MM.1S (cell line): ENCODE results near the gene SHISA9.

Experiments used
- DNase-seq: peaks from one replicate; pipeline ENCODE4 v3.0.0-alpha.2; 2015
- H2AFZ ChIP-seq: fragments of 300-600 bp; sonication (generic); 2 replicates; pipeline ENCODE4 v1.6.0; 2016; ENCODE audit warnings: antibody characterized with exemption, low read length
- H3F3A ChIP-seq: fragments of 300-600 bp; sonication (generic); 2 replicates; pipeline ENCODE4 v1.6.1; 2016; ENCODE audit warnings: mild to moderate bottlenecking, antibody characterized with exemption, low read length, moderate library complexity, mixed read lengths; ENCODE audit not compliant: insufficient read depth
- H3K27ac ChIP-seq: fragments of 300-600 bp; sonication (generic); 2 replicates; pipeline ENCODE4 v1.5.1; 2016; ENCODE audit warnings: mild to moderate bottlenecking, low read length
- H3K27me3 ChIP-seq: fragments of 300-600 bp; sonication (generic); replicated peaks from 2 replicates; pipeline ENCODE4 v1.6.0; 2016; ENCODE audit warnings: low read length; ENCODE audit not compliant: insufficient read depth
- H3K36me3 ChIP-seq: fragments of 300-600 bp; sonication (generic); replicated peaks from 2 replicates; pipeline ENCODE4 v1.6.1; 2016; ENCODE audit warnings: mild to moderate bottlenecking, low read length, mixed read lengths; ENCODE audit not compliant: insufficient read depth
- H3K4me1 ChIP-seq: fragments of 300-600 bp; sonication (generic); 2 replicates; pipeline ENCODE4 v1.6.1; 2016; ENCODE audit warnings: low read length, mixed read lengths
- H3K4me2 ChIP-seq: fragments of 300-600 bp; sonication (generic); 2 replicates; pipeline ENCODE4 v1.6.0; 2016; ENCODE audit warnings: low read depth, low read length
- H3K4me3 ChIP-seq: fragments of 300-600 bp; sonication (generic); 2 replicates; pipeline ENCODE4 v1.5.1; 2016; ENCODE audit warnings: low read length, mixed read lengths
- H3K79me2 ChIP-seq: fragments of 300-600 bp; sonication (generic); 2 replicates; pipeline ENCODE4 v1.6.1; 2016; ENCODE audit warnings: mixed run types, low read length, mixed read lengths
- H3K9ac ChIP-seq: fragments of 300-600 bp; sonication (generic); 2 replicates; pipeline ENCODE4 v1.6.1; 2016; ENCODE audit warnings: low read length, mixed read lengths
- H3K9me2 ChIP-seq: fragments of 300-600 bp; sonication (generic); replicated peaks from 2 replicates; pipeline ENCODE4 v1.6.1; 2016; ENCODE audit warnings: mild to moderate bottlenecking, low read length, mixed read lengths; ENCODE audit not compliant: insufficient read depth
- H3K9me3 ChIP-seq: fragments of 300-600 bp; sonication (generic); replicated peaks from 2 replicates; pipeline ENCODE4 v1.6.1; 2016; ENCODE audit warnings: mild to moderate bottlenecking, low read length, mixed read lengths; ENCODE audit not compliant: insufficient read depth
- H4K20me1 ChIP-seq: fragments of 300-600 bp; sonication (generic); 2 replicates; pipeline ENCODE4 v1.6.1; 2016; ENCODE audit warnings: mild to moderate bottlenecking, low read length, moderate library complexity, mixed read lengths; ENCODE audit not compliant: insufficient read depth
- CTCF ChIP-seq: fragments of 300-600 bp; sonication (generic); IDR thresholded peaks from 2 replicates; pipeline ENCODE4 v1.5.1; 2016; ENCODE audit warnings: antibody characterized with exemption, low read length, mixed read lengths
- EZH2 ChIP-seq: fragments of 300-600 bp; sonication (generic); optimal IDR thresholded peaks from 2 replicates; pipeline ENCODE3; 2017; ENCODE audit warnings: low read depth, mild to moderate bottlenecking, antibody characterized with exemption, low read length, mixed read lengths
- EZH2phosphoT487 ChIP-seq: fragments of 300-600 bp; sonication (generic); IDR thresholded peaks from 2 replicates; pipeline ENCODE4 v1.6.1; 2018; ENCODE audit warnings: antibody characterized with exemption, low read length

The SHISA9 gene

GRCh38 chr16:13062219-13062618 is 160.8 kb downstream of the SHISA9 start:
- H3K4me3 ChIP-seq: no peak overlapping the region

GRCh38 chr16:13063457-13063856 is 162.1 kb downstream of the SHISA9 start:
- H3K4me3 ChIP-seq: no peak overlapping the region
- no peak overlapping the region for H3K27ac ChIP-seq
- H3K79me2 ChIP-seq: no peaks in the 10 kb centered on the region
- H2AFZ ChIP-seq: no peak overlapping the region
- no peak overlapping the region for H3K9ac ChIP-seq
- no peaks in the 10 kb centered on the region for H3K27me3 ChIP-seq
- TF ChIP-seq EZH2: no peak
- no peak for TF ChIP-seq CTCF
- TF ChIP-seq EZH2phosphoT487: no peak
- no peak for DNase-seq
- no peaks in the 10 kb centered on the region for H3K4me1 ChIP-seq
- H3K9me3 ChIP-seq: no peaks in the 10 kb centered on the region
- H4K20me1 ChIP-seq: no peaks in the 10 kb centered on the region
- no peak overlapping the region for H3K4me2 ChIP-seq
- no peaks in the 10 kb centered on the region for H3K36me3 ChIP-seq
- no peaks in the 10 kb centered on the region for H3K9me2 ChIP-seq
- H3F3A ChIP-seq: no peaks in the 10 kb centered on the region

More at GRCh38 chr16:13062219-13062618, 160.8 kb downstream of the SHISA9 start:
- Histone ChIP-seq H3K4me1 (no peaks in the 10 kb centered on the region), H3K27ac (no peak overlapping the region), H3K9ac (no peak overlapping the region), H4K20me1 (no peaks in the 10 kb centered on the region), H3K9me3 (no peaks in the 10 kb centered on the region), H3K4me2 (no peak overlapping the region), H3K27me3 (no peaks in the 10 kb centered on the region), H3K79me2 (no peaks in the 10 kb centered on the region), H3K9me2 (no peaks in the 10 kb centered on the region), H3F3A (no peaks in the 10 kb centered on the region), H2AFZ (no peak overlapping the region), H3K36me3 (no peaks in the 10 kb centered on the region)
- TF ChIP-seq CTCF (no peak), EZH2phosphoT487 (no peak), EZH2 (no peak)
- DNase-seq: no peak

- Histone ChIP-seq H3K4me3 (no peak overlapping the region), H2AFZ (no peak overlapping the region), H3F3A (no peaks in the 10 kb centered on the region), H3K9me3 (no peaks in the 10 kb centered on the region), H3K4me1 (no peaks in the 10 kb centered on the region), H3K9me2 (no peaks in the 10 kb centered on the region), H3K27me3 (no peaks in the 10 kb centered on the region), H3K27ac (no peak overlapping the region), H3K9ac (no peak overlapping the region), H4K20me1 (no peaks in the 10 kb centered on the region), H3K36me3 (no peaks in the 10 kb centered on the region), H3K79me2 (no peaks in the 10 kb centered on the region), H3K4me2 (no peak overlapping the region)
- TF ChIP-seq EZH2phosphoT487: no peak
- TF ChIP-seq CTCF: no peak
- no peak for TF ChIP-seq EZH2
- no peak for DNase-seq
Measured at GRCh38 chr16:13064821-13065220, 163.4 kb downstream of the SHISA9 start.
